Brain microvascular endothelial cell (primary cell): ENCODE measurements around the gene NDUFB10.

Source experiments
- DNase-seq: peaks from one replicate; pipeline ENCODE4 v3.0.0-alpha.2; 2020
- H3K27ac ChIP-seq: fragments of 250-450 bp; sonication (Bioruptor Pico); 2 replicates; pipeline ENCODE4 v1.5.1; 2020; ENCODE audit warnings: mild to moderate bottlenecking, moderate library complexity
- H3K27me3 ChIP-seq: fragments of 250-450 bp; sonication (Bioruptor Pico); replicated peaks from 2 replicates; pipeline ENCODE4 v1.5.1; 2020; ENCODE audit warnings: mild to moderate bottlenecking
- H3K36me3 ChIP-seq: fragments of 250-450 bp; sonication (Bioruptor Pico); replicated peaks from 2 replicates; pipeline ENCODE4 v1.5.1; 2020; ENCODE audit warnings: mild to moderate bottlenecking
- H3K4me3 ChIP-seq: 2 replicates; pipeline ENCODE4 v1.5.1; 2011; ENCODE audit warnings: low read depth, mild to moderate bottlenecking, control low read depth, low read length, moderate library complexity
- in situ Hi-C: cut with HindIII; loops from 2 replicates; pipeline ENCODE4 v1.10.0; 2017; ENCODE audit warnings: low sequenced_read_pairs, low pct_ligation_motif_present
- TF ChIP-seq, protein P1 (sequence below): IDR thresholded peaks from 2 replicates; pipeline ENCODE4 v1.5.1; 2011; ENCODE audit warnings: low read depth, mild to moderate bottlenecking, moderate library complexity, low read length, control low read depth, inconsistent platforms; ENCODE audit errors: missing control alignments

Gene NDUFB10

GRCh38 chr16:1914084-1914608 is 45.2 kb upstream of the NDUFB10 start:
- Histone ChIP-seq H3K27ac (no peak overlapping the region), H3K27me3 (peaks cover 49% of the 10 kb centered on the region), H3K4me3 (no peak overlapping the region), H3K36me3 (no peaks in the 10 kb centered on the region)
- in situ Hi-C loops, result no loop called here
- DNase-seq, result no peak
- TF ChIP-seq, protein P1, sequence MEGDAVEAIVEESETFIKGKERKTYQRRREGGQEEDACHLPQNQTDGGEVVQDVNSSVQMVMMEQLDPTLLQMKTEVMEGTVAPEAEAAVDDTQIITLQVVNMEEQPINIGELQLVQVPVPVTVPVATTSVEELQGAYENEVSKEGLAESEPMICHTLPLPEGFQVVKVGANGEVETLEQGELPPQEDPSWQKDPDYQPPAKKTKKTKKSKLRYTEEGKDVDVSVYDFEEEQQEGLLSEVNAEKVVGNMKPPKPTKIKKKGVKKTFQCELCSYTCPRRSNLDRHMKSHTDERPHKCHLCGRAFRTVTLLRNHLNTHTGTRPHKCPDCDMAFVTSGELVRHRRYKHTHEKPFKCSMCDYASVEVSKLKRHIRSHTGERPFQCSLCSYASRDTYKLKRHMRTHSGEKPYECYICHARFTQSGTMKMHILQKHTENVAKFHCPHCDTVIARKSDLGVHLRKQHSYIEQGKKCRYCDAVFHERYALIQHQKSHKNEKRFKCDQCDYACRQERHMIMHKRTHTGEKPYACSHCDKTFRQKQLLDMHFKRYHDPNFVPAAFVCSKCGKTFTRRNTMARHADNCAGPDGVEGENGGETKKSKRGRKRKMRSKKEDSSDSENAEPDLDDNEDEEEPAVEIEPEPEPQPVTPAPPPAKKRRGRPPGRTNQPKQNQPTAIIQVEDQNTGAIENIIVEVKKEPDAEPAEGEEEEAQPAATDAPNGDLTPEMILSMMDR, result no peak

DNA sequence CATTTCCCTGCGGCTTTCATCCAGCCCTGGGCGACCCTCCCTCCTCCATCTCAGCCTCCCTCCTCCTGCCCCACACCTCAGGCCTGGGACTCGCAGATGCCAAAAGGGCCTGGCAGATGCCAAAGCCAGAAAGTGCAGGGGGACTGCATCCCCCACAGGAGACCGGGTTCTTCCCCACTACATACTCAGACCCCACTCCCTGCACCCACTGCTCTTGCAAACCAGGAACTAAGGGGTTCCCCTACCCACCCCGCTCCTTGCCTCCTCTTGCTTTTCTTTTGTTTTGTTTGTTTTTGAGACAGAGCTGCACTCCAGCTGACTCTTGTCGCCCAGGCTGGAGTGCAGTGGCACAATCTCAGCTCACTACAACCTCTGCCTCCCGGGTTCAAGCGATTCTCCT is 44.4 kb upstream of the NDUFB10 start:
- in situ Hi-C loops, result no loop called here
- H3K36me3 ChIP-seq, result no peaks in the 10 kb centered on the region
- TF ChIP-seq, protein P1, result no peak
- no peak overlapping the region for H3K27ac ChIP-seq
- H3K27me3 ChIP-seq, result peaks cover 55% of the 10 kb centered on the region
- H3K4me3 ChIP-seq, result no peak overlapping the region
- no peak for DNase-seq

- TF ChIP-seq, protein P1, result no peak
- Histone ChIP-seq H3K27ac (no peak overlapping the region), H3K4me3 (no peak overlapping the region), H3K27me3 (peaks cover 63% of the 10 kb centered on the region), H3K36me3 (no peaks in the 10 kb centered on the region)
- DNase-seq, result no peak
- in situ Hi-C loops, result no loop called here
Observed at GRCh38 chr16:1915732-1916639, 43.4 kb upstream of the NDUFB10 start.

DNA sequence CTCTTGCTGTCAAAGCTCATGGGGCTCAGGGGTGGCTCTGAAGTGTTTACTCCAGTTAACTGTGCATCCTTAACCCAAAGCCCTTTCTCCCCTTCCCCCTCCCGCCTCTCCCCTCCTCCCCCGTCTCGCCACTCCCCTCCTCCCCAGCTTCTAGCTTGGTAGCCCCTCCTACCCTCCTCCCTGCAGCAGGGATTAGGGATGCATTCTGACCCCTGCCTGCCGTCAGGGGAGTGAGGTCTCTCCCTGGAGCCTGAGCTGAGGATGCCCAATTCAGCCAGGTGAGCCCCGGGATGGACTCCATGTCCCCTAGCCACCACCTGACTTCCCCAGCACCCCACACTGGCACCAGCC is 42.7 kb upstream of the NDUFB10 start:
- in situ Hi-C loops, result no loop called here
- no peaks in the 10 kb centered on the region for H3K36me3 ChIP-seq
- H3K4me3 ChIP-seq, result no peak overlapping the region
- no peak for DNase-seq
- H3K27ac ChIP-seq, result no peak overlapping the region
- TF ChIP-seq, protein P1, result no peak
- peaks cover 67% of the 10 kb centered on the region for H3K27me3 ChIP-seq

DNA sequence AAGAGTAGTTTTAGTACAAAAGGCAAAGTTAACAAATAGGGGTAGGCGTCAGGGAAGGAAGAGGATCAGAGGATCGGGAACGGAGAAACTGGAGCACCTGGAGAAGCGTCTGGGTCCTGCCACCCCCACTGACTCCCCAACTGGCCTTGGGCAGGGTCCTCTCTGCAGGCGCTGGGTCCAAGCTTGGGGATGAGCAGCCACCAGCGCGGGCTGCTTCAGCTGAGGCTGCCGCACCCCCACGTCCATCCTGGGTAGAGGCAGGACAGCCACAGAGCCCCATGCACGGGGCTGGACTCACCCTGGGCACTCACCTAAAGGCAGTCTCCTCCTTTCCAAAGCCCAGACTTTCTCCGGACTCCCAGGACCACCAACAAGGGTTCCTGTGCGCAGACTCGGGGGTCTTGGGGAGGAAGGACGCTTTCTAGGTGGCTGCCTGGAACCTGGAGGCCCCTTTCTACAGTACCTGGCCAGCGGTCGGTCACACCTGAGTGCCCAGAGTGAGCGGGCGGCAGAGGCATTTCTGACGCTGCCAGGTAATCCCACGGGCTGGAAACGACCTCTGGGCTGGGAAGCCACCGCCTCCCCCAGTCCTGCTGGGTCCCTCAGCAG is 42.2 kb upstream of the NDUFB10 start:
- in situ Hi-C loops, result no loop called here
- DNase-seq, result no peak
- Histone ChIP-seq H3K27me3 (peaks cover 69% of the 10 kb centered on the region), H3K27ac (no peak overlapping the region), H3K4me3 (no peak overlapping the region), H3K36me3 (no peaks in the 10 kb centered on the region)
- TF ChIP-seq, protein P1, result no peak
